Measurements from ENCODE around the gene COL23A1.

COL23A1 gene

DNA sequence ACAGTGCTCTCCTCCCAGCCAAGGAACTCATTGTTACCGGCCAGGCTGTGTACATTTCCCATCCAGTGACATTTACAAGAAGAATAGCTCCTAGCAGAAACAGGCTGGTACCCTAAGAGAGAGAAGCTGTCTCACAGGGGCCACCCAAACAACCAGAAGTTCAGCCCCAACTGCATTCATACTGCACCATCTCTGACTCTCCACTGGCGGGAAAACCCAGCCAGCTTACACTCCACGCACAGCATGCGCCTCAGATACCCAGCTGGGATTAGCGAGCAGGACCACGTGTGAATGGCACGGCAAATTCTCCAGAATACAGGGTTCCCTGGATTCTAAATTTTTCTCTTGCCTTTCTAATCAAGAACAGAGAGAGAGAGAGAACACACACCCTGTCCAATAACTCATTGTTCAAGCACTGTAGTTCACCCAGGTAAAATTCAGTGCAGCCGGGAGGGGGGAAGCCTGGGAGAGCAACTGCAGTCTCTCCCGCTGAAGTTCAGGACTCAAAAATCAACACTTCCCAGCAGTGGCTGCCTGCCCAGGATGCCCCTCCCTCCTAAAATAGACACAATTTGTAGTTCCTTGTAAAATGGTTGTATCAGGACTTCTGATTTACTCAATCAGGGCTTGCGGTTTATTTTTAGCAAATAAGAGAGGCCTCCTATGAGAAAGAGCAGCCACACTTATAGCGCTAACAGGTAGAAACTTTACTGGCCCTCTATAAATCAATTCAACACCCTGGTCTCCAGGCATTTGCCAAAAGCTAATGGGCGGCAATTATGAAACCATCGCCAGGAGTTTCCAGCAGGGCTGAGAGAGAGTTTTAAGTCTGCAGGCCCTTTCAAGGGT lies 2.2 kb downstream of the COL23A1 start:
- no peak for DNase-seq

DNA sequence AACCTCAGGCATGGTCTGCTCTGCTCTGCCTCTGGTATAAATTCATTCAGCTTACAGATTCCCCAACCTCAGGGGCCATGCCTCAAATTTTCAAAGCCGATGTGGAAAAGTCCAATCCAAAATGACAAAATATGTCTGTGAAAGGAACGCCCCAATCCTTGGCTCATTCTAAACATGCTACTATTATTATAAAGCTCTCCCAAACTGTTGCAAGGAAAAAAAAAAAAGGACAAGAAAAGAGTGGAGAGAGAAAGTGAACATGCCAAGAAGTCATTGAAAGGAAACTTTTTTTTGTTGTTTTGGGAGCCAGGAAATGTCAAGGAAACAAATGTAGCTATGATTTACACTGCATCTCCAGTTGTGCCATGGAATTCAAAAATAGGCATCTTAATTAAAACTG lies 3.8 kb downstream of the COL23A1 start:
- DNase-seq = no peak

DNA sequence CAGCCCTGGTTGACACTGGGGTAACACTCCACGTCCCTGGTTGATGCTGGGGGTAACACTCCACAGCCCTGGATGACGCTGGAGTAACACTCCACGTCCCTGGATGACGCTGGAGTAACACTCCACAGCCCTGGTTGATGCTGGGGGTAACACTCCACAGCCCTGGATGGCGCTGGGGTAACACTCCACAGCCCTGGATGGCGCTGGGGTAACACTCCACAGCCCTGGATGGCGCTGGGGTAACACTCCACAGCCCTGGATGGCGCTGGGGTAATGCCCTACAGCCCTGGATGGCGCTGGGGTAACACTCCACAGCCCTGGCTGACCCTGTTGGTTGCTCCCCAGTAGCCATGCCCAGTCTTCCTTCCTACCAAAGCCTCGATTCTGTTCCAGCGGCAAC lies 4.8 kb downstream of the COL23A1 start:
- peak; percentile 8 for DNase-seq

DNA sequence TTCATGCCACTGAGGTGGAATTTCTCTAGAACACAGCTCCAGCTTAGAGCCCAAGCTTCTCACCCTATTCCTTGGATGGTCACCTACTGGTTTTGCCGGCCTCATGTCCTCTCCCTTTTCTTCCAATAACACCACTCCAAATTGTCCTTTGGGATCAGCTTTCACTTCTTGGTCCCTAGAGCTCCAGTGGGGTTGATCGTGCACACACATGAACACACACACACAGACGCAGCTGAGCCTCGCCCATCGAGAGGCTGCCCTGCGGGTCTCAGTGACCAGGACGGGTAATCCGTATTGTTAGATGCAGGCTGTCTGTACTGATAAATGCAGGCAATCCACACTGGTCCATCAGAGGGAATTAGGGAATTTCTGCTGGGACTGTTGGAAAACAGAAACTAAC lies 6.9 kb downstream of the COL23A1 start:
- no peak for DNase-seq

DNA sequence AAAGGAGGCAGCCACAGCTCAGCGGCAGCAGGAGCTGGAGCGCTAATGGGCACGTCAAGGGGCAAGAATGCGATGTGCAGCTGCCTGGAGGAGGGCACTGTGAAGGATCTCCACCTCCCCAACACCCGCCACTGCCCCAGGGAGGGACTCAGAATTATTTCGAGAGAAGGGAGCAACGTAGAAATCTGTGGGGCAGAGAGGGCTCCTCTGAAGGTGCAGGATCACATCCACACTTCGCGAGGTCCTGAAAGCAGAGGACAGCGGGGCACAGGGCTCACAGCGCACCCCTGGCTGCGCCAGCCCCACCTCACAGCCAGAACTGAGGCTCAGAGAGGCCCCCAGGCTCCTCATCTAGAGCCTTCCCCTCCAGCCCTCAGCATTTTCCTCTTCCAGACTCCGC lies 7.9 kb downstream of the COL23A1 start:
- DNase-seq = no peak

DNA sequence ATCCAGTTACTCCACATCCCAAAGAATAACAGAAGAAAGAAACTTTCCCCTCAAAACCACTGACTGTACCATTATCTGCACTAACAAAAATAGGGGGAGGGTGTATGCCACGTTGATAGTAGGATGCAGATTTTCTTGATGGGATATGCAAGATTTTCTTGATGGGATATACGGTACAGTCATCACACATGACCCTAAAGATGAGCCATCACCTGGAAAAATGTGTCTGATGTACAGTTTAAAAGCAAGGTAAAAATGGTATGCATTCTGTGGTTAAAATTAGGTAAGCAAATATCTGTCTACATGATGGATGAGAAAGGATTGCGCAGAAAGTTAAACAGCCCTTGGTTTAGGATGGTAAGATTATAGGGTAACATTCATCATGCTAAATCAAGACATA lies 8.6 kb downstream of the COL23A1 start:
- DNase-seq = no peak

DNA sequence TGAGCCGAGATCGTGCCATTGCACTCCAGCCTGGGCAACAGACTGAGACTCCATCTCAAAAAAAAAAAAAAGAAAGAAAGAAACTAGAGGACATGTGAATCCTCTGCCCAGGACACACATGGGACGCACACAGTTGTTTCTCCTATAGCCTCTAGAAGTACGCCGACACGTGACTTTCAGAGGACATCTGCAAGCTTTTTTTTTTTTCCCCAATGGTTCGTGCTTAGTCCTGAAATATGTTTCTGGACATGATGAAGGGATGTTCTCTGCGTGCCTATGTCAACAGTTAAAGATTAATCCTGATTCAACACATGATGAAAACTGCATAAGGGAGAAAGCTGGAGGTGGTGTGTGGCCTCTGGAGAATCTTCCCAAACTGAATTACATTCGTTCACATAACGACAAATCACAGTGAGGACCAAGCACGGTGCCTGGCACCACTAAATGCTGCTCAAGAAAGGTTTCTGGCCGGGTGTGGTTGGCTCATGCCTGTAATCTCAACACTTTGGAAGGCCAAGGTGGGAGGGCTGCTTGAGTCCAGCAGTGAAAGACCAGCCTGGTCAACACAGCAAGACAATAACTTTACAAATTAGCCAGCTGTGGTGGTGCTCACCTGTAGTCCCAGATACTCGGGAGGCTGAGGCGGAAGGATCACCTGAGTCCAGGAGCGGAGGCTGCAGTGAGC lies 9.8 kb downstream of the COL23A1 start:
- DNase-seq = no peak

DNA sequence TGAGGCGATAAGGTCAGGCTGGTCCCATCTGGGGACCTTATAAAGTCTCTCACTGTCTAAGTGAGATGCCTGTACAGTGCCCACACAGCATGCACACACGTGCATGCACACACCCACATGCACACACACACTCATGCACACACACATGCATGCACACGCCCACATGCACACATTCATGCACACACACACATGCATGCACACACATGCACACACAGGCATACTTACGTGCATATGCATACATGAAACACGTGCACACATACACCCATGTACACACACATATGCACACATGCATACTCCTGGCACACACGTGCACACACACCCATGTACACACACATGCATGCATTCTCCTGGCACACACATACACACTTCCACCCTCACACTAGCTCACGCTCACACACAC lies 12.2 kb downstream of the COL23A1 start:
- no peak for DNase-seq

DNA sequence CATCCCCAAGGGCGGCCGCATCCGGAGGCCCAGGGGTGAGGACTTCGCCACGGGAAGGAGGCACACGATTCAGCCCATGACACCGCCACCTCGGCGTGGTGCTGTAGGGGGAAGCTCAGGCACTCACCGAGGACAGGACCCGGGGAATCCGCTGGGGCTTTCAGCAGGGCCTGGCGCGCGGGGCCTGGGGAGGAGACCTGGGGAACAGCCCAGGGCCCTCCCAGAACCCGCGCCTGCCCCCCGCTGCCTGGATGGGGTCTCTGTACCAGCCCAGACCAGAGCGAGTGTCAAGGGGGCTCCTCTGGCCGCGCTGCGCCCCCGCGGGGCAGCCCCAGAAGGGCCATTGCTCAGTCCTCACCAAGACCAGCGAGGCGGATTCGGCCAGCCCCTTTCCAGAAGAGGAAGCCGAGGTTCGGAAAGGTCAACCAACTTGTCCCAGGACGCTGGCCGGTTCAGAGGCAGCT lies 12.8 kb downstream of the COL23A1 start:
- no peak for DNase-seq

DNA sequence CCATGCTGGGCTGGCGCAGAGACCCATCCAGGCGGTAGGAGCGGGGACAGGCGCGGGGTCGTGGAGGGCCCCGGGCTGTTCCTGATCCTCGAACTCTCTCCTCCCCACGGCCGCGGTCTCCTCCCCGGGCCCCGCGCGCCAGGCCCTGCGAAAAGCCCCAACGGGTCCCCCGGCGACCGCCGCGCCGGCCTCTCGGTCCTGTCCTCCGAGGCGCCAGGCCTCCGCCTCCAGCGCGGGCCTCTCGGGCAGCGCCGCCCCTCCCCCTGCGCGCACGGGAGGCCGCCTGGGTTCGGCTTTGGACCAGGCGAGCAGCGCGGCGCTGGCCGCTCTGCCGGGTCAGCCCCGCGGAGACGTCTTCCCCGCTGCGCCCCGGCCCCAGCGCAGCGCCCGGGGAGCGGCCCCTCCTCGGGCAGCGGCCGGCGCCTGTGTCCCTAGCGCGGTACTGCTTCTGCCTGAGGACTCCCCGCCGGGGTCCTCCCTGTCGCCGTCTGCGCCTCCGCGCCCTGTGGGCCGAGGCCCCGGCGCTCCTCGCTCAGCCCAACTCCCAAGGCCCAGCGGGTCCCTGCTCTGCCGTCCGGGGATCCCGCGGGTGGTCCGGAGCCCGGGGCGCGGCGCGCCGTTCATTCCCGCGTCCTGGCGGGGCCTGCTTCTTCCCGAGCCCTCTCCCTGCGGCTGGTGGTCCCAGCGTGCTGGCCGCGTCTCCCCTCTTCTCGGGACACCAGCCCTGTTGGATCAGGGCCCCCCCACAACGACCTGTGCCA lies 13.4 kb downstream of the COL23A1 start:
- DNase-seq = no peak

DNA sequence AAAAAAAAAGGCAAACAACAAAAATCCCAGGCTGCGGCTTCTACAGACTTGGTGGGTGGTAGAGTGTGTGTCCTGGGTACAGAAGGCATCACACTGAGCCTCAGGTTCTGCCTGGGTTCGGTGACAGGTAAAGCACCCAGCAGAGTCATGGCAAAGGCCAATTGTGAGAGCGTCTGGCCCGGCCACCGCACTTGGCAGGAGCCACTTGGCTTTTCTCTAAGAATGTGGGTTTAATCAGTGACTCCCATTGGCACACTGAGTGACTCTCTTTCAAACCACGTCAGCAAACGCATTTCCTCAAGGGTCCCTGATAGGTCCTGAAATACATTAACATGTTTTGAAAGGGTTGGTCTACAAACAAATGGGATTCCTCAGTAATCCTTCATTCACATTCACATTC lies 17.0 kb downstream of the COL23A1 start:
- DNase-seq = no peak

DNA sequence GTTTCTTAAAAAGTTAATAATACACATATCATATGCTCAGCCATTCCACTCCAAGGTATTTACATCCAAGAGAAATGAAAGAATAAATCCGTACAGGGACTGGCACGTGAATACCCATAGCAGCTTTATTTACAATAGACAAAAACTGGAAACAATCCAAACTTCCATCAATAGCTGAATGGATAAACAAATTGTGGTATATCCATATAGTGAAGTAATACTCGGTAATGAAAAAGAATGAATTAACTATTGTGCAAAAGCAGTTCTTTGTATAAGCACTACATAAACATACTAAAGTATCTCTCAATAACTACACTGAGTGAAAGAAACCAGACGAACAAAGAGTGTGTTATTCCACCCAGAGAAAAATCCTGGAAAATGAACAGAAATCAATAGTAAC lies 17.6 kb downstream of the COL23A1 start:
- no peak for DNase-seq

DNA sequence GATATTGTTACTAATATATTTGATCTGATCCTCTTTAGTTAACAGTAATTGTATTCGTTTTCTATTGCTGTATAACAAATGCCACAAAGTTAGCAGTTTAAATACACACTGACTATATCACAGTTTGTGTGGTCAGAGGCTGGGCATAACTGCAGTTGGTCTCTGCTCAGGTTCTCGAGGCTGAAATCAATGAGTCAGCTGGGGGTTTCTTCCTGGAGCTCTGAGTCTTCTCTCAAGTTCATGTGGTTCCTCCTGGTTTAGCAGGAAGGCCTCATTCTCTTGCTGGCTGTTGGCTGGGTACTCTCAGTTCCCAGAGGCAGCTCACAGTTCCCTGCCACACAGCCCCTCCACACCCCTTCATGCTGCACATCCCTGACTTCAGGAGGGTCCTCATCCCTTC lies 20.7 kb downstream of the COL23A1 start:
- DNase-seq = no peak

DNA sequence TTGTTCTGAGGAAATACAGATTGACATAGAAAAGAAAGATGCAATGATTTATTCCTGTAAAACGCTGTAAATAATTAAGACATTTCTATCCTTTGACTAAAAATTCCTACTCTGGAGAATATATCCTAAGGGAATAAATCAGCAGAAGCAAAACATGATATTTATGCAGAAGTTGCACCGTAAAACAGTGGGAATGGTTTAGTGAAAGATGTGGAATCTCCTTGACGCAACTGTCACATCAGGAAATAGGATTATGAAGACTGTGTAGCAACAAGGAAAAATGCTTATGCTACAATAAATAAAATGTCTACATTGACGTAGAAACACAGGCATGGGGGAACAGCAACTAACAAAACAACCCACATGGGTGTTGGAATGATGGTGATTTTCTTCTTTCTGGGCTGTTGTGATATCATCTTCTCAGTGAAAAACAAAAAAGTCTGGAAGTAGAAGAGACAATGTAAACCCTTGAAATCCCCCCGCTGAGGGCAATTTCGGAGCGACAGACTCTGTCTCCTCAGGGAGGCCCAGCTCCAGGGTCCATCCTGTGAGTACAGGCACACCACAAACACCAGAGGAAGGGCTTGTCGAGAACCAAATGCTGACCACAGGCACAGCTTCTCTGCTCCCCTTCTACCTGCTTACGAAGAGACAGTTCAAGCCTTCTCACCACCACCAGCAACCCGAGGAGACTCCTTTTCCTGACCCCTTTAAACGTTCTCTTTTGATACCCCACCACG lies 25.2 kb downstream of the COL23A1 start:
- no peak for DNase-seq

DNA sequence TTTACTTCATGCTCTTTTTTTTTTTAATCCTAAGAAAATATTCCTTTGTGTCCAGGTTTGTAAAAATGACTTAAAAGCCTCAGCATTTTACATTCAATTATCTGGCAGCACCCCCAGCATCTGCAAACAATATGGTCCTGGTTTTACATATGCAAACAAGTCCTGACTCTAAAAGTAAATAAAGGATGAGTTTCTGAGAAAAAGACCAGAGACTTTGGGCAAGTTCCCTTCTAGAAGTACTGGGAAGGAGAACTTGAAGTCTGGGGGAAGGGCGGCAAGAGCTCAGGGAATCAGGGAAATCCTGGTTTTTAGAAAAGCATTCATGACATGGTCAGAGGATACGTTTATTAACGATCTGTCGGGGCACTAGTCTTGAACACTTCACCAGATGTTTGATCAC lies 25.8 kb downstream of the COL23A1 start:
- DNase-seq = no peak

DNA sequence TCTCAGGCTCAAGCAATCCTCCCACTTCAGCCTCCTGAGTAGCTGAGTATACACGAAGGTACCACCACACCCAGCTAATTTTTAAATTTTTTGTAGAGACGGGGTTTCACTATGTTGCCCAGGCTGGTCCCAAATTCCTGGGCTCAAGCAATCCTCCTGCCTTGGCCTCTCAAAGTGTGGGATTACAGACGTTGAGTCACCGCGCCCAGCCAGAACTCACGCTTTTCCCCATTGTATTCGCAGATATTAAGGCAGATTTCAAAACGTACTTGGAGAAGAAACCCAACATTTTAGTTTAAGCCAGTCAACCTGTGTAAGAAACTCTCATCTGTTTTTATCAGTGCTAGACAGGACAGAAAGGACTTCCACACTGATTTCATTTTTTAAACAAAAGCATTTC lies 26.6 kb downstream of the COL23A1 start:
- no peak for DNase-seq

DNA sequence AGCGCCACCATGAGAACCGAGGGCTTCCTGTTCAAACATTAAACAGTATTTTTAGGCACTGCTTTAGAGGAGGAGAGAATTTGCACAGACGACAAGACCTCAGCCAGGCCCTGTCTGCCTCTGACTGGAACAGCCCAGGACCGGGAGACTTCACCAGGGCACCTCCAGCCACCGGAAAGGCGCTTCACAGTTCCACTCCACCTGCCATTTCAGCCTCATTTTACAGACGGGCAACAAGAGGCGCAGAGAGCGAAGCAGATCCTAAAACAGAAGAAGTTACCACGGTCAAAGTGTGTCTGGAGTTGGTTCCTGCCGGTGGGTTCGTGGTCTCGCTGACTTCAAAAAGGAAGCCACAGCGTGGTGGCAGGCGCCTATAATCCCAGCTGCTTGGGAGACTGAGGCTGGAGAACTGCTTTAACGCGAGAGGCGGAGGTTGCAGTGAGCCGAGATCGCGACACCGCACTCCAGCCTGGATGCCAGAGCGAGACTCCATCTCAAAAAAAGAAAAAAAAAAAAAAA lies 28.4 kb downstream of the COL23A1 start:
- DNase-seq = no peak

DNA sequence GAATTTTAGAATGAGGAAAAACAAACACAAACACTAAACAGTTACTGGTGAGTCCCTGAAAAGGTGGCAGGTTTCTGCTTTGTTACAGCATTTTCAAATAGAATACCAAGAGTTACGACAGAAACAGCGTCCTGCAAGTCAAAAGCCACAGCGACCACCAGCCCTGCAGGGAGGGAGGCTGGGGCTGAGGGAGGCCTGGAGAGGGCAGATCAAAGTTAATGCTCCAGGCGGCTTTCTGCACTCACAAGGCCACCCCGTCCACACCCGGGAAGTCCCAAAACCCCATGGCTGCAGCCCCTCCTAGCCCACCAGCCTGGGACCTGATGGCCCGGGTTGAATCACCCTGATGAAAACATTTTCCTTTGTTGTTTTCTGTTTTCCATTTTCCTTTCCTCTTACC lies 29.3 kb downstream of the COL23A1 start:
- no peak for DNase-seq

DNA sequence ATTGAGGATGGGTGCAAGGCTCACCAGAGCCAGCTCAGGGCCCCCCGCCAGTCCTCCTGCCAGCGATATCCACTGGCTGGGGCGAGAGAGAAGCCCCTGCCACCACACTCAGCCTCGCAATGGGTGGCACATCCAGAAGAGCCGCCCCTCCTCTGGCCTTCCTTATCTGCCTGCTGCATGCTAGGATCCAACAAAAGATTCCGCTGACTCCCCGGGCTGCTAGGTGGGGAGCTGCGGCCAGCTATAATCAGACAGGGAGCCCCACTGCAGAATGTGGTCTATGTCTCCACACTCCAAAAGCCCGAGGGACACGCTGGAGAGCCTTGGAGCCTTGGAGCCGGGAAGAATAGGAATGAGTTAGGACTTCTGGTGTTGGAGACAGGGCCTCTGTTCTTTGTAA lies 32.8 kb downstream of the COL23A1 start:
- no peak for DNase-seq

DNA sequence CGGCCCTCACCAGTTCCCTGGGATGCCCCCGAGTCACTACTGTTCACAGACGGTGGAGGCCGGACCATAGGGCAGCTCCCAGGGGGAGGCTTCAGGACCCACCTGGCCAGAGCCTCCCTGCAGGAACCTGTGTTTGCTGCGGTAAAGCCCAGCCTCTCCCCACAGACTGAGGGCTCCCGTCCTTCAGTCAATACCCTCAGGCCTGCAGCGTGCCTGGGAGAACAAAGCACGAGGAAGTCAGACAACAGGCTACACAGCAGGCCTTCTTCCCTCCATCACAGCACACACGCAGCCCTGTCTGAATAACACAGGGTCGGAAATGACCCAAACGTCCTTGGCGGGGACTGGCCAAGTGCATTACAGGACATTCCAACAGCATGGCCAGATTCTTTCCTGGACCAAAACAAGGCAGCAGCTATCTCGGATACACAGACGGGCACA lies 34.4 kb downstream of the COL23A1 start:
- no peak for DNase-seq

DNA sequence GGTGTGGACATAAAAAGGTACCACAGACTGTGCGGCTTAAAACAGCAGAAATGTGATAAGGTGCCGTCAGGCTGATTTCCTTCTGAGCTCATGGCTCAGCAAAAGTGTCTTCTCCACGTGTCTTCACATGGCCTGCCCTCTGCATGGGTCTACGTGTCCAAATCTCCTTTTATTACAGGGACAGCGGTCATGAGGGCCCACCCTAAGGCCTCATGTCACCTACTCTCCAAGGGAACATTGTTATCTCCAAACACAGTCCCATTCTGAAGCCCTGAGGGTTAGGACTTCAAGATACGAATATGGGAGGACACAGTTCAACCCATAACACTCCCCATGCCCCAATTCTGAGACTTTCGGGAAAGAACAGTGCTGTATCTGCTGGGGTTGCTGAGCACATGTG lies 35.2 kb downstream of the COL23A1 start:
- no peak for DNase-seq

DNA sequence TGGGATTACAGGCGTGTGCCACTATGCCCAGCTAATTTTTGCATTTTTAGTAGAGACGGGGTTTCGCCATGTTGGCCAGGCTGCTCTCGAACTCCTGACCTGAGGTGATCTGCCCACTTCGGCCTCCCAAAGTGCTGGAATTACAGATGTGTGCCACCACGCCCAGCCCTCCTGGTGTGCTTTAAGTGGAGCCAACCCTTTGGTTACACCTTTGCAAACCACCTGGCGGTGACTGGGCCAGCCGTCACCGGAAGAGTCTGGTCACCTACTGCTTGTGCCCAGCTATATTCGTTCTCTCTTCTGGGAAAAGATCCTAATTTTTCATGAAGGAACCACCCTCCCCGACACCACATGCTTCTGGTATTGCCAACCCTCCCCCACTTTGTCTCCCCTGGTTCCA lies 35.9 kb downstream of the COL23A1 start:
- DNase-seq = no peak

DNA sequence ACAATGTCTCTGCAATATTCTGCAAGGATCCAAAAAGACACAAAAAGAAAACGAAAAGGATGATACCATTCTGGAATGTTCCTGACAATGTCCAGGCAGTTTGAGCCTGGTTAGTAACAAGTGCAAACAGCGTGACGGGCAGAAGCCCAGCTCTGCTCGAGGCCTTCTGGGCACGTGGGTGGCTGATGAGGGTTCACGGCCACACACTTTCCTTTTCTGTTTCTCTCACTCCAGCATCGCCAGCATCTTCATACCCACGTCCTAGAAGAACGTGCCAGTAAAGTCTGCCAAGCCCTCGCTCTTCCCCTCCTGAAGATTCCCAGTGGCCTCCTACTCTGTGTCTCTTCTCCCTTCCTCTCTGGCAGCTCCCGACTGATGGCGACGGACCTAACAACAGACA lies 36.7 kb downstream of the COL23A1 start:
- DNase-seq = no peak
